ENCODE measurements around the gene HECTD3. TPM values are rescaled to one million over a fixed set of nuclear protein-coding genes. Genes with fewer than 3 reads are reported as not detected.

Gene HECTD3
- total RNA-seq, 2 donors from 2014 or later = 40.4 to 66.3 TPM

DNA sequence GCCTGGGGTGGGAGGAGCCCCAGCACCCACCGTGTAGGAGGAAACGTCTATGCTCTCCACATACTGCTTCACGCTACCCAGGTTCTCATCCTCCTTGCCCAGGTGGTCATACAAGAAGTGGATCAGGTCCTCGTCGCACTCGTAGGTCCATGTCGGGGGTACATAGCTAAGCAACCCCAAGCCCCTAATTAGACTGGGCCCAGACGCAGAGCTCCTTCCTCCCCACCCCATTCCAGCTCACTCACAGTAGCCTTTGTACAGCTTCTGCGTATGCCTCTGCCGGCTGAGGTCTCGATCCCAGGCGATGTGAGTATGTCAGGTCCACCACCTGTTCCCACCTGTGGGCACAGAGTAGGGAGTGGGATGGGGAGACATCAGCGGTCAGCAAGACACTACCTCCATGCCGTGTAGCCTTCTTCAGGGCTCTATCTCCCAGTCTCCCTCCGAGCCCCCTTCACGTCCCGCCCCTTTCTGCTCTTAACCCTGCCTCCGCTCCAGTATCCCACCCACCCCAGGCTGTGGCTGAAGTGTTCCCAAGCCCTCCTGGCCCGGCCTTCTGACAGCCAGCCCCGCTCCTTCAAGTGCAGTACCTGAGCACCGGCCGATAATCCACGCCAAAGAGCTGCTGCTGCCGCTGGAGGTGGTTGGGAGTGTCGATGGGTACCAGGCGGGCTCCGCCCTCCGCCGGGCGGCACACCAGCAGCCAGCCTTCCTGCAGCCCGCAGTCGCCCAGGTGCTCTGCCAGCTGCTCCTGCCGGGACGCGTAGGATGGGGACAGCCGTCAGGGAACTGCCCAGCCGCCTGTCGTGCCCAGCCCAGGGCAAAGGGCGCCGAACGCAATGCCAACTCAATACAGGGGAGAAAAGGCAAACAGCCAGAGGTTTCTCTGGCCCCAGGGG is 919 bp downstream of the HECTD3 start:
- no peak for ATAC-seq (ENCODE audit: insufficient number of reproducible peaks, low FRiP score, low read depth)
- Histone ChIP-seq H3K4me1 (ENCODE audit: control insufficient read depth in 1 of 2, low read depth in 2 of 2) (peaks cover 19 to 48% of the 10 kb centered on the region in 2 donors), H3K36me3 (peaks cover 41% of the 10 kb centered on the region)

DNA sequence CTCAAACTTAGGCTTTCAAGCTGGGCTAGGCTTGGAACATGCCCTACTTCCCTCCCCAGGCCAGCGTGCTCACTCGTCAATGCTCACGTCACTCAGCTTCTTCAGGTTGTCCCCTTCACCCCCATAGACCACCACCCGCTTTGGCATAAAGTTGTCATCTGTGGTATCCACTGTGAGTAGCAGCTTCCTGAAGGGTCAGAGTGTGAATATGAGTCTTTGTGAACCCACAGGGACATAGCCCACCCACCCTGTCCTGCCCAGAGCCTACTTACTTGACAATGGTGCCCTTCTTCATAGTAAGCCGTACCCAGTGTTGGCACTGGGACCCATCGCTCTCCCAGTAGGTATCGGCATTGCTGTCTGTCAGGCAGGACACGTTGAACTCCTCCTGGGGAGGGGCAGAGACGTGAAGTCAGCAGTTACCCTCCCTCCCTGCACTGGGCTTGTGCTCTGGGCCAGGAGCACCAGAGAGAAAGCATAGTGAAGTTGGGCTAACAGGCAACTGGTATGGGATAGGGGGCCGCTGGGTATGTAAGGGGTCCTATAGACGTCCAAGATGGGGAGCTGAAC is 1.7 kb downstream of the HECTD3 start:
- Histone ChIP-seq H3K4me3 (peak overlapping the region; percentile 96), H3K27me3 (replicated peaks; ENCODE audit: insufficient read depth) (no peaks in the 10 kb centered on the region), H3K4me1 (ENCODE audit: control insufficient read depth in 1 of 2, low read depth in 2 of 2) (peaks cover 19 to 41% of the 10 kb centered on the region in 2 donors), H3K27ac (no peak overlapping the region), H3K36me3 (peaks cover 50% of the 10 kb centered on the region), H3K9me3 (no peaks in the 10 kb centered on the region)
- ATAC-seq (ENCODE audit: insufficient number of reproducible peaks, low FRiP score, low read depth) (no peak), DNase-seq (ENCODE audit: low spot score) (no peak)
- TF ChIP-seq, protein P1, sequence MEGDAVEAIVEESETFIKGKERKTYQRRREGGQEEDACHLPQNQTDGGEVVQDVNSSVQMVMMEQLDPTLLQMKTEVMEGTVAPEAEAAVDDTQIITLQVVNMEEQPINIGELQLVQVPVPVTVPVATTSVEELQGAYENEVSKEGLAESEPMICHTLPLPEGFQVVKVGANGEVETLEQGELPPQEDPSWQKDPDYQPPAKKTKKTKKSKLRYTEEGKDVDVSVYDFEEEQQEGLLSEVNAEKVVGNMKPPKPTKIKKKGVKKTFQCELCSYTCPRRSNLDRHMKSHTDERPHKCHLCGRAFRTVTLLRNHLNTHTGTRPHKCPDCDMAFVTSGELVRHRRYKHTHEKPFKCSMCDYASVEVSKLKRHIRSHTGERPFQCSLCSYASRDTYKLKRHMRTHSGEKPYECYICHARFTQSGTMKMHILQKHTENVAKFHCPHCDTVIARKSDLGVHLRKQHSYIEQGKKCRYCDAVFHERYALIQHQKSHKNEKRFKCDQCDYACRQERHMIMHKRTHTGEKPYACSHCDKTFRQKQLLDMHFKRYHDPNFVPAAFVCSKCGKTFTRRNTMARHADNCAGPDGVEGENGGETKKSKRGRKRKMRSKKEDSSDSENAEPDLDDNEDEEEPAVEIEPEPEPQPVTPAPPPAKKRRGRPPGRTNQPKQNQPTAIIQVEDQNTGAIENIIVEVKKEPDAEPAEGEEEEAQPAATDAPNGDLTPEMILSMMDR (IDR thresholded peaks at IDR 0.05) = no peak

More for the DNA sequence above, 919 bp downstream of the HECTD3 start:
- no peaks in the 10 kb centered on the region for H3K9me3 ChIP-seq
- TF ChIP-seq, protein P1 (IDR thresholded peaks at IDR 0.05) = no peak
- H3K27me3 ChIP-seq (replicated peaks; ENCODE audit: insufficient read depth) = no peaks in the 10 kb centered on the region
- no peak for DNase-seq (ENCODE audit: low spot score)
- peak overlapping the region; percentile 69 to 84 for H3K27ac ChIP-seq
- peak overlapping the region; percentile 96 for H3K4me3 ChIP-seq

DNA sequence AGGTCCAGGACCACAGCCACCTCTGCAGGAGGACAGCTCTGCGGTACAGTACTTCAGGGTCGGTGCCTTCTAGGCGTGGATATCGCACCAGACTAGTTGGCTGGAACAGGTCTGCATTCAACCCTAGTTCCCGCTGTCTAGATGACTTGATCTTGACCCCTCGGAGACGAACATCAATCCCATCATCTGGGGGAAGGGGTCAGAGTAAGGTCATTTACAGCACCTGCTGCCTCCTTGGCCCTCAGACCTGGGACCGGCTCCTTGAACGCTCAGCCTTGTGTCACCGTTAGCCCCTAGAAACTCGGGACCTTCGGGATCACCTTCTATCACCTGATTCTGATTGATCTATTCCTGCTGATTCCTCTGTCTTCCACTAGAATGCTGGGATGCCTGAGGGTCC is 2.6 kb downstream of the HECTD3 start:
- Histone ChIP-seq H3K4me1 (ENCODE audit: control insufficient read depth in 1 of 2, low read depth in 2 of 2) (peaks cover 19 to 35% of the 10 kb centered on the region in 2 donors), H3K36me3 (peaks cover 54% of the 10 kb centered on the region), H3K4me3 (no peak overlapping the region), H3K27me3 (replicated peaks; ENCODE audit: insufficient read depth) (no peaks in the 10 kb centered on the region), H3K27ac (no peak overlapping the region), H3K9me3 (no peaks in the 10 kb centered on the region)
- TF ChIP-seq, protein P1 (IDR thresholded peaks at IDR 0.05) = no peak
- ATAC-seq (ENCODE audit: insufficient number of reproducible peaks, low FRiP score, low read depth) = no peak
- no peak for DNase-seq (ENCODE audit: low spot score)

DNA sequence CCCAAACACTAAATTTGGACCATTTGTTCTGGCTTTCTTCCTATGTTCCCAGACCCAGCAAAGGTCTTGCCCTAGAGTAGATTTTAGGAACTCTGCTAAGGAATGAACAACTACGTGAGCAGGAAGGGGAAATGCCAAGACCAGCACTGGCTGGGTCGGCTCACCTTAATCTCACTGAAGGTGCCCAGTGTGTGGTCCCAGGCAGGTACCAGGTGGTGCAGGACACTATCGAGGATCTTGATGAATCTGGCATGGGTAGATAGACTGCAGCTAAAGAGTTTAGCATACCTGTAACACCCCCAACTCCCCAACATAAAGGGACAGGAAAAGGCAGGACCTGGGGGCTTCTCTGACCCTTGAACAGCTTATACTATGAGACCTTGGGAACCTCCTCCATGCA is 3.0 kb downstream of the HECTD3 start:
- H3K4me1 ChIP-seq (ENCODE audit: control insufficient read depth in 1 of 2, low read depth in 2 of 2) = peaks cover 17 to 30% of the 10 kb centered on the region in 2 donors
- peaks cover 59% of the 10 kb centered on the region for H3K36me3 ChIP-seq
- no peak overlapping the region for H3K27ac ChIP-seq
- ATAC-seq (ENCODE audit: insufficient number of reproducible peaks, low FRiP score, low read depth) (no peak), DNase-seq (ENCODE audit: low spot score) (no peak)
- no peaks in the 10 kb centered on the region for H3K9me3 ChIP-seq
- no peaks in the 10 kb centered on the region for H3K27me3 ChIP-seq (replicated peaks; ENCODE audit: insufficient read depth)
- no peak overlapping the region for H3K4me3 ChIP-seq
- TF ChIP-seq, protein P1 (IDR thresholded peaks at IDR 0.05) = no peak

DNA sequence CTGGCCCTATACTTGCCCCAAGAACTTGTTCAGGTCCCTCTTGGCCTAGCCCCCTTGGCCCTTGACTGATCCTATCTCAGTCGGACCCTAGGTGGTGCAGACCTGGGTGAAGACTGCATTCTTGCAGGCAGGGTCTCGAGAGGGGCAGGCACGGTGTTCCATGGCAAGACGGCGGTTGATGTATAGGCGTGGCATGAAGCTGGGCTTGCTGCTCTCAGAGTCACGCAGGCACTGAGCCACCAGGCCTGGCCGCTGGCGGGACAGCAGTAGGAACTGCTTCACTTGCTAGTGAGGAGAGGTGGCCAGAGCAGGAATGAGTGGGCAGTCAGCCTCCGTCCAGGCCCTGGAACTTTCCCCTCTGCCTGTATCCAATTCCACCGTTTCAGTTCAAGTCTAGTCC is 3.8 kb downstream of the HECTD3 start:
- ATAC-seq (ENCODE audit: insufficient number of reproducible peaks, low FRiP score, low read depth) (no peak), DNase-seq (ENCODE audit: low spot score) (no peak)
- peaks cover 14 to 23% of the 10 kb centered on the region in 2 donors for H3K4me1 ChIP-seq (ENCODE audit: control insufficient read depth in 1 of 2, low read depth in 2 of 2)
- H3K4me3 ChIP-seq = no peak overlapping the region
- no peaks in the 10 kb centered on the region for H3K9me3 ChIP-seq
- H3K36me3 ChIP-seq = peaks cover 66% of the 10 kb centered on the region
- H3K27me3 ChIP-seq (replicated peaks; ENCODE audit: insufficient read depth) = no peaks in the 10 kb centered on the region
- TF ChIP-seq, protein P1 (IDR thresholded peaks at IDR 0.05) = no peak
- no peak overlapping the region for H3K27ac ChIP-seq
